Calu3 (cell line): ENCODE measurements around the gene HNRNPC. TPM values are rescaled to one million over a fixed set of nuclear protein-coding genes. Genes with fewer than 3 reads are reported as not detected.
A peak's percentile ranks its signal among the peaks of the same experiment; 100 is the strongest.

Experiments used
- BruUV-seq: library from RNA; stranded (reverse); fragments of 400-500 nt; replicated peaks from 2 replicates; lab custom pipeline; 2021; lab: Mats Ljungman, UMichigan
- CTCF ChIA-PET: fragments of 300-600 bp; sonication (Branson Sonifier 250); formaldehyde crosslinking; loops from one replicate; lab custom pipeline; 2022; ENCODE audit warnings: antibody characterized with exemption; lab: Charles Lee
- DNase-seq: peaks from one replicate; pipeline ENCODE4 v3.0.0; 2022
- H3K27ac Mint-ChIP-seq: one replicate; pipeline ENCODE4 v1.8.0; 2022; ENCODE audit warnings: mixed read lengths; ENCODE audit not compliant: unreplicated experiment
- H3K27me3 Mint-ChIP-seq: one replicate; pipeline ENCODE4 v1.8.0; 2022; ENCODE audit warnings: mixed read lengths; ENCODE audit not compliant: unreplicated experiment
- H3K36me3 Mint-ChIP-seq: one replicate; pipeline ENCODE4 v1.8.0; 2022; ENCODE audit warnings: mild to moderate bottlenecking, moderate library complexity, mixed read lengths; ENCODE audit not compliant: insufficient read depth, unreplicated experiment
- H3K4me1 Mint-ChIP-seq: one replicate; pipeline ENCODE4 v1.8.0; 2022; ENCODE audit warnings: mild to moderate bottlenecking, low read depth, mixed read lengths; ENCODE audit not compliant: unreplicated experiment
- H3K4me3 Mint-ChIP-seq: one replicate; pipeline ENCODE4 v1.8.0; 2022; ENCODE audit warnings: mild to moderate bottlenecking, low read depth, moderate library complexity, mixed read lengths; ENCODE audit not compliant: unreplicated experiment
- H3K9me3 Mint-ChIP-seq: one replicate; pipeline ENCODE4 v1.8.0; 2022; ENCODE audit warnings: low read depth, mixed read lengths; ENCODE audit not compliant: unreplicated experiment
- CTCF ChIP-seq: fragments of 200-600 bp; IDR thresholded peaks from one replicate; pipeline ENCODE4 v1.8.0; 2022; ENCODE audit warnings: antibody characterized with exemption; ENCODE audit not compliant: unreplicated experiment
- intact Hi-C: fragments of 100-400 bp; cut with micrococcal nuclease; formaldehyde crosslinking; loops from one replicate; pipeline ENCODE4 v1.10.0; 2022; ENCODE audit not compliant: unreplicated experiment
- total RNA-seq: library from RNA; stranded (reverse); gene quantifications from 2 replicates; pipeline ENCODE4 v1.2.3, GENCODE V29; 2022

HNRNPC gene
- total RNA-seq, 1 experiment from 2014 or later = 476 TPM

DNA sequence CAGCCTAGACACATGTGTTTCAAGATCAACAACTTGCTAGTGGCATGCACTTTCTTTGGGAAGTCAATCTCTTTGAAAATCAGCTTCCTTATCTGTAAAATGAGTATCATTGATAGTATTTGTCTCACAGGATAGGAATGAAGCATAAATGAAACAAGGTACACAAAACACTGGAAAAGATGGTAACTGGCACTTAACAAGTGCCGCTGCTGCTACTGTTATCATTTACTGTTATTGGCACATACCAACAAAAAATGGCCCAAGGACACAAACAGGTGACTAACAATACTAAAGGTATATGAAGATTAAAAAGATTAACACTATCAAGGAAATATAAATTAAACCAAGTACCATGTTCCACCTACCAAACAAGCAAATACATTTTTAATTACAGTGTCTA, 20.9 kb downstream of the HNRNPC start:
- no peaks in the 10 kb centered on the region for H3K9me3 Mint-ChIP-seq
- no peak for TF ChIP-seq CTCF
- peak overlapping the region; percentile 20 for H3K27ac Mint-ChIP-seq
- DNase-seq = no peak
- peaks cover 10% of the 10 kb centered on the region for H3K4me1 Mint-ChIP-seq
- CTCF ChIA-PET = no interaction called here
- H3K36me3 Mint-ChIP-seq = peaks cover 93% of the 10 kb centered on the region
- intact Hi-C loops = no loop called here
- no peaks in the 10 kb centered on the region for H3K27me3 Mint-ChIP-seq
- no peak overlapping the region for H3K4me3 Mint-ChIP-seq
- no TSS peak for BruUV-seq

GRCh38 chr14:21245813-21246212, 23.4 kb downstream of the HNRNPC start:
- intact Hi-C loops = no loop called here
- no peak for TF ChIP-seq CTCF
- no peak for DNase-seq
- H3K36me3 Mint-ChIP-seq = peaks cover 89% of the 10 kb centered on the region
- no TSS peak for BruUV-seq
- H3K4me1 Mint-ChIP-seq = peaks cover 18% of the 10 kb centered on the region
- no peak overlapping the region for H3K27ac Mint-ChIP-seq
- H3K9me3 Mint-ChIP-seq = no peaks in the 10 kb centered on the region
- no peaks in the 10 kb centered on the region for H3K27me3 Mint-ChIP-seq
- no peak overlapping the region for H3K4me3 Mint-ChIP-seq
- CTCF ChIA-PET = no interaction called here

GRCh38 chr14:21244544-21244943, 24.7 kb downstream of the HNRNPC start:
- H3K4me1 Mint-ChIP-seq = peaks cover 18% of the 10 kb centered on the region
- DNase-seq = no peak
- intact Hi-C loops = no loop called here
- TF ChIP-seq CTCF = no peak
- no peaks in the 10 kb centered on the region for H3K27me3 Mint-ChIP-seq
- peaks cover 86% of the 10 kb centered on the region for H3K36me3 Mint-ChIP-seq
- no peaks in the 10 kb centered on the region for H3K9me3 Mint-ChIP-seq
- BruUV-seq = no TSS peak
- CTCF ChIA-PET = no interaction called here
- H3K4me3 Mint-ChIP-seq = no peak overlapping the region
- no peak overlapping the region for H3K27ac Mint-ChIP-seq

- intact Hi-C loops = no loop called here
- Mint-ChIP-seq H3K4me3 (peak overlapping the region; percentile 3), H3K36me3 (peaks cover 86% of the 10 kb centered on the region), H3K27me3 (no peaks in the 10 kb centered on the region), H3K4me1 (peaks cover 19% of the 10 kb centered on the region), H3K27ac (peak overlapping the region; percentile 7), H3K9me3 (no peaks in the 10 kb centered on the region)
- CTCF ChIA-PET = no interaction called here
- TF ChIP-seq CTCF = peak; percentile 24
- BruUV-seq = no TSS peak
- no peak for DNase-seq
Observed at GRCh38 chr14:21241218-21241819, 27.9 kb downstream of the HNRNPC start.
